Neural cell (in vitro differentiated cells): Measurements from ENCODE around the gene DAZAP1. TPM values are rescaled to one million over a fixed set of nuclear protein-coding genes. Genes with fewer than 3 reads are reported as not detected.

Experiments
- H2AFZ ChIP-seq: fragments of 200-600, 300-800 bp; sonication (generic), shearing (Covaris generic); 2 replicates; pipeline ENCODE4 v1.6.0; 2014; ENCODE audit warnings: low read depth, mild to moderate bottlenecking, antibody characterized with exemption, low read length, moderate library complexity
- H3F3A ChIP-seq: fragments of 200-600 bp; shearing (Covaris generic); 2 replicates; pipeline ENCODE4 v1.6.1; 2016; ENCODE audit warnings: mild to moderate bottlenecking, moderate library complexity, mixed read lengths, antibody characterized with exemption, low read length; ENCODE audit not compliant: insufficient read depth, poor library complexity, severe bottlenecking
- H3K27ac ChIP-seq: fragments of 200-600, 300-800 bp; sonication (generic), shearing (Covaris generic); 2 replicates; pipeline ENCODE4 v1.5.1; 2014; ENCODE audit warnings: mild to moderate bottlenecking, low read length, moderate library complexity
- H3K27me3 ChIP-seq: fragments of 300-800, 200-600 bp; sonication (generic), shearing (Covaris generic); 2 replicates; pipeline ENCODE4 v1.6.0; 2014; ENCODE audit warnings: mild to moderate bottlenecking, low read depth, low read length, moderate library complexity; ENCODE audit not compliant: insufficient read depth
- H3K36me3 ChIP-seq: fragments of 300-800, 200-600 bp; sonication (generic), shearing (Covaris generic); 2 replicates; pipeline ENCODE4 v1.5.1; 2014; ENCODE audit warnings: mild to moderate bottlenecking, antibody characterized with exemption, low read length, moderate library complexity; ENCODE audit not compliant: insufficient read depth
- H3K4me2 ChIP-seq: fragments of 300-800, 200-600 bp; sonication (generic), shearing (Covaris generic); 2 replicates; pipeline ENCODE4 v1.6.0; 2014; ENCODE audit warnings: mild to moderate bottlenecking, low read length
- H3K4me3 ChIP-seq: fragments of 300-800, 200-600 bp; sonication (generic), shearing (Covaris generic); 2 replicates; pipeline ENCODE4 v1.5.1; 2014; ENCODE audit warnings: mild to moderate bottlenecking, low read length, moderate library complexity
- H3K79me2 ChIP-seq: fragments of 200-600 bp; shearing (Covaris generic); replicated peaks from 2 replicates; pipeline ENCODE4 v1.6.0; 2014; ENCODE audit warnings: mild to moderate bottlenecking, low read length, moderate library complexity; ENCODE audit not compliant: insufficient read depth
- H3K9ac ChIP-seq: fragments of 300-800, 200-600 bp; sonication (generic), shearing (Covaris generic); 2 replicates; pipeline ENCODE4 v1.6.1; 2016; ENCODE audit warnings: mild to moderate bottlenecking, low read length, mixed read lengths
- H3K9me2 ChIP-seq: fragments of 200-600 bp; shearing (Covaris generic); 2 replicates; pipeline ENCODE4 v1.6.1; 2016; ENCODE audit warnings: mild to moderate bottlenecking, low read length, mixed read lengths; ENCODE audit not compliant: insufficient read depth
- H3K9me3 ChIP-seq: fragments of 200-600, 300-800 bp; sonication (generic), shearing (Covaris generic); 2 replicates; pipeline ENCODE4 v1.6.1; 2016; ENCODE audit warnings: mild to moderate bottlenecking, mixed run types, low read length, moderate library complexity, mixed read lengths
- H4K20me1 ChIP-seq: fragments of 200-600 bp; shearing (Covaris generic); 2 replicates; pipeline ENCODE4 v1.6.1; 2016; ENCODE audit warnings: mild to moderate bottlenecking, mixed run types; ENCODE audit not compliant: insufficient read depth
- CTCF ChIP-seq: fragments of 450-650 bp; IDR thresholded peaks from 2 replicates; pipeline ENCODE4 v1.5.1; 2014; ENCODE audit warnings: antibody characterized with exemption, mild to moderate bottlenecking, moderate library complexity; ENCODE audit not compliant: poor library complexity, severe bottlenecking
- EP300 ChIP-seq: fragments of 450-650 bp; conservative IDR thresholded peaks from 2 replicates; pipeline ENCODE4 v1.6.1; 2014; ENCODE audit warnings: antibody characterized with exemption, mild to moderate bottlenecking, moderate library complexity; ENCODE audit not compliant: poor library complexity, severe bottlenecking
- EZH2 ChIP-seq: fragments of 200-600, 300-800 bp; shearing (Covaris generic), sonication (generic); IDR thresholded peaks from 2 replicates; pipeline ENCODE4 v1.6.1; 2014; ENCODE audit warnings: antibody characterized with exemption, low read length, borderline replicate concordance, mild to moderate bottlenecking; ENCODE audit not compliant: insufficient read depth, poor library complexity, severe bottlenecking
- MXI1 ChIP-seq: fragments of 450-650 bp; conservative IDR thresholded peaks from 2 replicates; pipeline ENCODE4 v1.6.1; 2014; ENCODE audit warnings: antibody characterized with exemption, mild to moderate bottlenecking; ENCODE audit not compliant: poor library complexity, severe bottlenecking
- POLR2AphosphoS5 ChIP-seq: IDR thresholded peaks from 2 replicates; pipeline ENCODE4 v1.6.1; 2012
- RAD21 ChIP-seq: fragments of 450-650 bp; conservative IDR thresholded peaks from 2 replicates; pipeline ENCODE4 v1.6.1; 2014; ENCODE audit warnings: antibody characterized with exemption, mild to moderate bottlenecking, moderate library complexity
- REST ChIP-seq: IDR thresholded peaks from 2 replicates; pipeline ENCODE4 v1.6.1; 2012; ENCODE audit warnings: borderline replicate concordance
- SMC3 ChIP-seq: fragments of 450-650 bp; conservative IDR thresholded peaks from 2 replicates; pipeline ENCODE4 v1.6.1; 2014; ENCODE audit warnings: antibody characterized with exemption, mild to moderate bottlenecking, moderate library complexity; ENCODE audit not compliant: poor library complexity
- TAF1 ChIP-seq: IDR thresholded peaks from 2 replicates; pipeline ENCODE4 v1.6.1; 2012; ENCODE audit warnings: low read depth
- polyA plus RNA-seq: library from polyadenylated mRNA; depleted of rRNA; stranded (reverse); fragments of >200 nt; gene quantifications from 2 replicates; pipeline ENCODE4 v1.2.3, GENCODE V29; 2014

Gene DAZAP1
- polyA plus RNA-seq, 1 donor from 2014 or later: 60.5 TPM

GRCh38 chr19:1450735-1451731 lies 43.6 kb downstream of the DAZAP1 start:
- no peaks in the 10 kb centered on the region for H3K9me3 ChIP-seq
- H4K20me1 ChIP-seq: peaks cover 8% of the 10 kb centered on the region
- no peak overlapping the region for H2AFZ ChIP-seq
- no peak for TF ChIP-seq CTCF
- no peak for TF ChIP-seq MXI1
- TF ChIP-seq POLR2AphosphoS5: no peak
- no peak for TF ChIP-seq RAD21
- TF ChIP-seq SMC3: no peak
- no peak for TF ChIP-seq EZH2
- TF ChIP-seq TAF1: no peak
- TF ChIP-seq EP300: no peak
- TF ChIP-seq REST: no peak
- no peaks in the 10 kb centered on the region for H3F3A ChIP-seq
- H3K9ac ChIP-seq: peak overlapping the region; percentile 99
- peaks cover 4% of the 10 kb centered on the region for H3K36me3 ChIP-seq
- peak overlapping the region; percentile 98 for H3K27ac ChIP-seq
- peaks cover 84% of the 10 kb centered on the region for H3K79me2 ChIP-seq
- peak overlapping the region; percentile 77 for H3K4me3 ChIP-seq
- H3K4me2 ChIP-seq: peak overlapping the region; percentile 97
- H3K9me2 ChIP-seq: no peaks in the 10 kb centered on the region
- H3K27me3 ChIP-seq: no peaks in the 10 kb centered on the region

GRCh38 chr19:1451916-1452801 lies 44.8 kb downstream of the DAZAP1 start:
- TF ChIP-seq EP300 (peak; percentile 40), POLR2AphosphoS5 (peak; percentile 73), MXI1 (no peak), EZH2 (no peak)
- peaks cover 18% of the 10 kb centered on the region for H4K20me1 ChIP-seq
- peaks cover 82% of the 10 kb centered on the region for H3K79me2 ChIP-seq
- no peaks in the 10 kb centered on the region for H3K27me3 ChIP-seq
- no peaks in the 10 kb centered on the region for H3F3A ChIP-seq
- peak overlapping the region; percentile 77 for H3K4me3 ChIP-seq
- no peaks in the 10 kb centered on the region for H3K9me2 ChIP-seq
- peaks cover 4% of the 10 kb centered on the region for H3K36me3 ChIP-seq
- H3K9ac ChIP-seq: peak overlapping the region; percentile 99
- H3K4me2 ChIP-seq: peak overlapping the region; percentile 98
- no peaks in the 10 kb centered on the region for H3K9me3 ChIP-seq
- H3K27ac ChIP-seq: peak overlapping the region; percentile 98
- no peak overlapping the region for H2AFZ ChIP-seq
